Lower leg skin (tissue), 3 donors: Measurements from ENCODE around the gene MAP4K5.

ENCODE experiments used
- CTCF ChIP-seq, 3 donors: fragments of 450-650 bp; IDR thresholded peaks; one replicate each; pipeline ENCODE4 v1.5.1; 2016; ENCODE audit warnings: antibody characterized with exemption in 3 of 3, mild to moderate bottlenecking in 3 of 3, moderate library complexity in 2 of 3
- POLR2A ChIP-seq, 2 donors: fragments of 450-650 bp; IDR thresholded peaks; one replicate each; pipeline ENCODE4 v1.6.1; 2016 to 2017; ENCODE audit warnings: antibody characterized with exemption in 2 of 2, mild to moderate bottlenecking in 1 of 2, moderate library complexity in 1 of 2

GRCh38 chr14:50476134-50476533 is 56.2 kb downstream of the MAP4K5 start:
- TF ChIP-seq CTCF (IDR thresholded peaks at IDR 0.05) (no peak), POLR2A (IDR thresholded peaks at IDR 0.05) (no peak)
